Immature natural killer cell (primary cell): ENCODE measurements around the gene FAM221A. TPM values are rescaled to one million over a fixed set of nuclear protein-coding genes. Genes with fewer than 3 reads are reported as not detected.
"Not testable (repeated sequence)": the region's sequence is repeated elsewhere in the genome, so short reads cannot be mapped to it uniquely, and the experiment has no call there.

Experiments
- DNase-seq, 3 donors: peaks; one replicate each; pipeline ENCODE4 v3.0.0; 2022; ENCODE audit warnings: mixed read lengths in 1 of 3
- H3K27ac Mint-ChIP-seq, 6 donors: one replicate each; pipeline ENCODE4 v1.8.0; 2020; ENCODE audit warnings: mixed read lengths in 6 of 6, mild to moderate bottlenecking in 5 of 6, inconsistent platforms in 4 of 6, moderate library complexity in 3 of 6
- H3K27me3 Mint-ChIP-seq, 3 donors: one replicate each; pipeline ENCODE4 v1.8.0; 2020 to 2021; ENCODE audit warnings: low read depth in 3 of 3, mild to moderate bottlenecking in 3 of 3, mixed read lengths in 3 of 3, moderate library complexity in 3 of 3, inconsistent platforms in 1 of 3
- H3K36me3 Mint-ChIP-seq, 3 donors: one replicate each; pipeline ENCODE4 v1.8.0; 2020; ENCODE audit warnings: mixed read lengths in 3 of 3, inconsistent platforms in 2 of 3, mild to moderate bottlenecking in 2 of 3
- H3K4me1 Mint-ChIP-seq, 2 donors: one replicate each; pipeline ENCODE4 v1.8.0; 2020; ENCODE audit warnings: inconsistent platforms in 2 of 2, mild to moderate bottlenecking in 2 of 2, mixed read lengths in 2 of 2, moderate library complexity in 1 of 2
- H3K4me3 Mint-ChIP-seq, 5 donors: one replicate each; pipeline ENCODE4 v1.8.0; 2020; ENCODE audit warnings: mild to moderate bottlenecking in 5 of 5, mixed read lengths in 5 of 5, inconsistent platforms in 3 of 5, moderate library complexity in 3 of 5
- H3K9me3 Mint-ChIP-seq, 6 donors: one replicate each; pipeline ENCODE4 v1.8.0; 2020; ENCODE audit warnings: mild to moderate bottlenecking in 6 of 6, mixed read lengths in 6 of 6, inconsistent platforms in 4 of 6, moderate library complexity in 3 of 6
- polyA plus RNA-seq, 3 donors: library from polyadenylated mRNA; unstranded; fragments of 300-500 nt; fragmentation: Illumina TruSeq; gene quantifications; one replicate each; pipeline ENCODE4 v1.2.3, GENCODE V29; 2021

The FAM221A gene
- polyA plus RNA-seq, 3 donors from 2014 or later: 1.8 to 5.8 (median 2.8) TPM

DNA sequence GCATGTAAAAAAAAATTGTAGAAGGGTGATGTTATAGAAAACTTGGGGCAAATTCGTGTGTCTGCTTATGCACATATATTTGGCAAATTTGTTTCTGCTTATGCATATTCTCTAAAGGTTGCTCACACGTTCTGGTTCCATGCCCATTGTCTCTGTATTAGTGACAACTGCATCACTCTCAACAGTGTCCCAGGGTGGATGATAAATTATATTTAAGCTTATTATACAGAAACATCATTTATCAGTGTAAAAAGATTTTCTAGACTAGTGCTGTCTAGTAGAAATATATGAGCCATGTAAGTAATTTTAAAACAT lies 34.1 kb downstream of the FAM221A start:
- no peak overlapping the region for H3K27ac Mint-ChIP-seq
- peaks cover 0 to 3% (median 1%) of the 10 kb centered on the region in 3 donors for H3K27me3 Mint-ChIP-seq
- H3K36me3 Mint-ChIP-seq: peaks cover 0 to 4% (median 0%) of the 10 kb centered on the region in 3 donors
- DNase-seq: no peak
- no peaks in the 10 kb centered on the region for H3K4me1 Mint-ChIP-seq
- H3K4me3 Mint-ChIP-seq: no peak overlapping the region
- no peaks in the 10 kb centered on the region for H3K9me3 Mint-ChIP-seq

DNA sequence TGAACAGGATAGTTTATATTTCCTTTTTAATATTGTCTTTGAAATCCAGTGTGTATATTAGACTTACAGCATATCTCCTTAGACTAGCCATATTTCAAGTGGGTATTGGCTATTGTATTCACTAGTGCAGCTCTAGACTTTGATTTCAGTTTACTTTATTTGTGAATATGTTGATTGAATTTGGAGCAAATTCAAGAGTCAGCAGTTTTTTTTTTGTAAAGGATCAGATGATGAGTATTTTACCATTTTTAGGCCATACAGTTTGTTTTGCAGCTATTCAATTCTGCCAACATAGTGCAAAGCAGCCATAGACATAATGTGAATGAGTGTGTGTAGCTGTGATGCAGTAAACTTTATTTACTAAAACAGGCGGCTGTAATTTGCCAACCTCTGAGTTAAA lies 34.6 kb downstream of the FAM221A start:
- Mint-ChIP-seq H3K36me3 (no peaks in the 10 kb centered on the region), H3K4me1 (no peaks in the 10 kb centered on the region), H3K4me3 (no peak overlapping the region), H3K9me3 (no peaks in the 10 kb centered on the region), H3K27ac (no peak overlapping the region), H3K27me3 (peaks cover 0 to 3% (median 1%) of the 10 kb centered on the region in 3 donors)
- no peak for DNase-seq

DNA sequence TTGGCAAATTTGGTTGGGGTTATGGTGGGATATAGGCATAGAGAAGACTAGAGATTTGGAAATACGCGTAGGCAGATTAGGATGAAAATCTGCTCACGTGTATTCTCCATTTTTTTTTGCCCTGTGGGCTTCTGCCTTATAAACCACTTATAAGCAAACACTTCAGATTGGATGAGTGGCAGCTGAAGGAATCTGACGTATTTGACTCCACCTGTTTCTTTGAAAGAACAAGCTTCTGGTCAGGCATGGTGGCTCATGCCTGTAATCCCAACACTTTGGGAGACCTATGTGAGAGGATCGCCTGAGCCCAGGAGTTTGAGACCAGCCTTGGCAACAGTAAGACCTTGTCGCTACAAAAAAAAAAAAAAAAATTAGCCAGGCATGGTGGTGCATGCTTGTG lies 35.1 kb downstream of the FAM221A start:
- Mint-ChIP-seq H3K36me3 (no peaks in the 10 kb centered on the region), H3K27ac (no peak overlapping the region), H3K4me3 (no peak overlapping the region), H3K4me1 (no peaks in the 10 kb centered on the region), H3K9me3 (no peaks in the 10 kb centered on the region), H3K27me3 (peaks cover 0 to 3% (median 1%) of the 10 kb centered on the region in 3 donors)
- no peak for DNase-seq

DNA sequence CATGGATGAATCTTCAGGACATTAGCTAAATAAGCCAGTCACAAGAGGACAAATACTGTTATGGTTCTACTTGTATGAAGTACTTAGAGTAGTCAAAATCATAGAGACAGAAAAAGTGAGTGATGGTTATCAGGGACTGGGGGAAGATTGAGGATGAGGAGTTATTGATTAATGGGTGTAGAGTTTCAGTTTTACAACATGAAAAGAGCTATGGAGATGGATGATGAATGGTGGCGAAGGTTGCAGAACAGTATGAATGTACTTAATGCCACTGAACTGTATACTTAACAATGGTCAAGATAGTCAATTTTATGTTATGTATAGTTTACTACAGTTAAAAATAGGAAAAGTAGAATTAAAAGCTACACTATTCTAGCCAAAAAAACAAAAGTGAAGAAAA lies 37.8 kb downstream of the FAM221A start:
- Mint-ChIP-seq H3K36me3 (no peaks in the 10 kb centered on the region), H3K4me3 (no peak overlapping the region), H3K4me1 (no peaks in the 10 kb centered on the region), H3K9me3 (no peaks in the 10 kb centered on the region), H3K27ac (no peak overlapping the region), H3K27me3 (no peaks in the 10 kb centered on the region)
- no peak for DNase-seq

DNA sequence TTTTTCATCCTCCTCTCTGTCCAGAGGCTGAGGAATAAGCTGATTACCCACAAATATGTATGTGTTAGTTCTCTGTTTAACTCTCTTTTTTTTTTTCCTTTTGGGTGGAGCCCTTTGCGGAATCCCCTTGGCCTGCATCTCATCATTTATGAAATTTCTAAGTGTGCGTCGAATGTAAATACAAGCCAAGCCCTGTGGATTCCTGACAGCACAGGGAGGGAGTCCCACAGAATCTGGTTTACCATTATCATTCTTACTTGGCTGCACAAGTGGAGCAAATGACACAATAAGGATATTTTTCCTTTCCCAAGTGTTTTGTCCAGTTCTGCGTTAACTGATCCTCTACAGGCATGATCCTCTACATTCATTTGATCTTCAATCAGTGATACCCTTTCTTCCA lies 41.5 kb downstream of the FAM221A start:
- Mint-ChIP-seq H3K4me1 (no peaks in the 10 kb centered on the region), H3K36me3 (no peaks in the 10 kb centered on the region), H3K27me3 (no peaks in the 10 kb centered on the region), H3K27ac (no peak overlapping the region), H3K9me3 (no peaks in the 10 kb centered on the region), H3K4me3 (no peak overlapping the region)
- no peak for DNase-seq

DNA sequence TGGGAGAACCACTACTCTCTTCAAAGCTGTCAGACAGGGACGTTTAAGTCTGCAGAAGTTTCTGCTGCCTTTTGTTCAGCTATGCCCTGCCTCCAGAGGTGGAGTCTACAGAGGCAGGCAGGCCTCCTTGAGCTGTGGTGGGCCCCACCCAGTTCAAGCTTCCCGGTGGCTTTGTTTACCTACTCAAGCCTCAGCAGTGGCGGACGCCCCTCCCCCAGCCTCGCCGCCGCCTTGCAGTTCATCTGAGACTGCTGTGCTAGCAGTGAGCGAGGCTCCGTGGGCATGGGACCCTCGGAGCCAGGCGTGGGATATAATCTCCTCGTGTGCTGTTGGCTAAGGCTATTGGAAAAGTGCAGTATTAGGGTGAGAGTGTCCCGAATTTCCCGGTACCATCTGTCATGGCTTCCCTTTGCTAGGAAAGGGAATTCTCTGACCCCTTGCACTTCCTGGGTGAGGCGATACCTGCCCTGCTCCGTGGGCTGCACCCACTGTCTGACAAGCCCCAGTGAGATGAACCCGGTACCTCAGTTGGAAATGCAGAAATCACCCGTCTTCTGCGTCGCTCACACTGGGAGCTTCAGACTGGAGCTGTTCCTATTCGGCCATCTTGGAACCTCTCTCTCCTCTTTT lies 42.7 kb downstream of the FAM221A start:
- not testable (repeated sequence) for H3K4me3 Mint-ChIP-seq, DNase-seq

DNA sequence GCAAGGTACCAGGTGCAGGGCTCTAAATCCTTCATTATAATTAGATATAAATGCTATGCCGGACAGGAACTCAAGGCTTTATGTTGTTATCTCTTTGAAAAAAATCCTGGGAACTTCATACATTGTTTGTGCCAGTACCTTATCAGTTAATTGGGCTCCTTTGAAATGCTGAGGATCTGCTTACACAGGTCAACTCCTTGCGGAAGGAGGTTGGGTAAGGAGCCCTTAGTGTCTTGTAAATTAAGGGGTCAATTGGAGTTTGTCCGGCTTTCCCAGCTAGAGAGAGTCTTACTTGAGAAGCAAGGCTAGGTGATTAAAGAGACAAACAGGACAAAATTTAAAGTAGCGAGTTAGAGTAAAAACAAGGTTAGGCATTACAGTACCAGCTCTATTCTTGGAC lies 44.1 kb downstream of the FAM221A start:
- not testable (repeated sequence) for H3K9me3 Mint-ChIP-seq, H3K4me1 Mint-ChIP-seq, H3K27me3 Mint-ChIP-seq, H3K27ac Mint-ChIP-seq, H3K4me3 Mint-ChIP-seq, DNase-seq, H3K36me3 Mint-ChIP-seq

More for the DNA sequence above, 42.7 kb downstream of the FAM221A start:
- not testable (repeated sequence) for H3K9me3 Mint-ChIP-seq, H3K27me3 Mint-ChIP-seq, H3K36me3 Mint-ChIP-seq, H3K4me1 Mint-ChIP-seq, H3K27ac Mint-ChIP-seq

DNA sequence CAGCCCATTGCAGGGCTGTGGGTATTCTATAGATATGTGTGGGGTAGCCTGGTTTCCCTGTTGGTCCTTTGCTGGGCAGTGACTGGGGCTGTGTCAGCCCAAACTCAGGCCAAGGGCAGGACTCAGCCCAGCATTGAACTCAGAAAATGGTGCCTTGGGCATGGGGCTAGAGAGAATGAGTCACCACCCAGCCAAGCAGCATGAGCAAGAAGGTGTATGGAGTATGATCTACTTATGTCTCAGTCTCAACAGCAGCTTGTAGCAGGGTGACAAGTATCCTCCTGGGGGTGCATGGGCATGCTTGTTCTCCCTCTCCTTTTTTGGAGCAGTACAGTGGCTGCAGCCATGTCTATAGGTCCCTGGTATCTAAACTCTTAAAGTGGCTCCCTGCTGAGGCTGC lies 62.1 kb downstream of the FAM221A start:
- peaks cover 0 to 5% (median 2%) of the 10 kb centered on the region in 3 donors for H3K27me3 Mint-ChIP-seq

DNA sequence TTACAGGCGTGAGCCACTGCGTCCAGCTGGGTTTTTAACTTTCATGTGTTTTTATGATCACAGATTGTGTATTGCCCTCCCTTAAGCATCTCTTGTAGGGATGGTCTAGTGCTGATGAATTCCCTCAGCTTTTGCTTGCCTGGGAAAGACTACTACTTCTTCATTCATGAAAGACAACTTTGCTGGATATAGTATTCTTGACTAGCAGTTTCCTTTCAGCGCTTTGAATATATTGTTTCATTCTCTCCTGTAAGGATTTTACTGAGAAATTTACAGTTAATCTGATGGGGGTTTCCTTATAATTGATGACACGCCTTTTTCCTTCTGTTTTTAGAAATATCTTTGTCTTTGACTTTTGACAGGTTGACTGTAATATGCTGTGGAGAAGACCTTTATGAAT lies 63.2 kb downstream of the FAM221A start:
- H3K27me3 Mint-ChIP-seq: peaks cover 0 to 5% (median 2%) of the 10 kb centered on the region in 3 donors
- no peak for DNase-seq
- H3K4me3 Mint-ChIP-seq: no peak overlapping the region
- H3K36me3 Mint-ChIP-seq: peaks cover 17 to 27% (median 20%) of the 10 kb centered on the region in 3 donors
- no peak overlapping the region for H3K27ac Mint-ChIP-seq
- H3K4me1 Mint-ChIP-seq: no peaks in the 10 kb centered on the region
- H3K9me3 Mint-ChIP-seq: peaks cover 12 to 35% (median 21%) of the 10 kb centered on the region in 6 donors

More for the DNA sequence above, 62.1 kb downstream of the FAM221A start:
- H3K4me3 Mint-ChIP-seq: no peak overlapping the region
- peaks cover 18 to 24% (median 20%) of the 10 kb centered on the region in 3 donors for H3K36me3 Mint-ChIP-seq
- H3K4me1 Mint-ChIP-seq: no peaks in the 10 kb centered on the region
- peaks cover 12 to 35% (median 21%) of the 10 kb centered on the region in 6 donors for H3K9me3 Mint-ChIP-seq
- no peak for DNase-seq
- no peak overlapping the region for H3K27ac Mint-ChIP-seq

DNA sequence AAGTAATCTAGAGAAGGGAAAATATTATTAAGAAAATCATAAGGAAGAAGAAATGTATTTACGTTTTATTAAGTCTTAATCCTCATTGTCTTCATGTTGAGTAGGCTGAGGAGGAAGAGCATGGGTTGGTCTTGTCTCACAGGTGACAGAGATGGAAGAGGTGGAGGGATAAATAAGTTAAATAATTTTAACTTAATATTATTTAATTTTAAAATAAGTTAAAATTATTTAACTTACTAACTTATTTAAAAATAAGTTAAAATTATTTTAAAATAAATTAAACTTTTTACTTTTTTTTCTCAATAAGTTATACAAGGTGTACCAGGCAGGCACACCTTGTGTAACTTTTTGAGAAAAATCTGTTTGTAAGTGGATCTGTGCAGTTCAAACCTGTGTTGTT lies 66.6 kb downstream of the FAM221A start:
- Mint-ChIP-seq H3K4me1 (no peaks in the 10 kb centered on the region), H3K27me3 (peaks cover 0 to 2% (median 2%) of the 10 kb centered on the region in 3 donors), H3K27ac (no peak overlapping the region), H3K9me3 (peaks cover 12 to 35% (median 21%) of the 10 kb centered on the region in 6 donors), H3K36me3 (peaks cover 12 to 31% (median 20%) of the 10 kb centered on the region in 3 donors), H3K4me3 (no peak overlapping the region)
- DNase-seq: no peak

DNA sequence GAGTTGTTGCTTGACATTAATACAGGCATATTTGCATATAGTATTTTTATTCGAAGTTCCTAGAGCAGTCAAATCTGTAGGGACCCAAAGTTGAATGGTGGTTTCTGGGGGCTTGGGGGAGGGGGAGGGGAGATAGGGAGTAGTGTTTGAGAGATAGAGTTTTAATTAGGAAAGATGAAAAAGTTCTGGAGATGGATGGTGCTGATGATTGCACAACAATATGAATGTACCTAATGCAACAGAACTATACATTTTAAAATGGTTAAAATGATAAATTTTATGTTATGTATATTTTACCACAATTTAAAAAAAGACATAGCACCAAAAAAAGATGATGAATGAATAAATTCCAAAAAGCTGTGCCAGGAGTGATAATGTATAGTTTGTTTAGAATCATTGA lies 71.9 kb downstream of the FAM221A start:
- H3K9me3 Mint-ChIP-seq: peaks cover 0 to 5% (median 0%) of the 10 kb centered on the region in 6 donors
- no peak overlapping the region for H3K27ac Mint-ChIP-seq
- H3K27me3 Mint-ChIP-seq: peaks cover 2 to 5% (median 3%) of the 10 kb centered on the region in 3 donors
- no peak for DNase-seq
- no peak overlapping the region for H3K4me3 Mint-ChIP-seq
- peaks cover 10 to 32% (median 24%) of the 10 kb centered on the region in 3 donors for H3K36me3 Mint-ChIP-seq
- no peaks in the 10 kb centered on the region for H3K4me1 Mint-ChIP-seq

Other genes starting within 250 kb of the FAM221A start
- under 1 TPM in 1 of 3 donors, not detected in 2; 0.76 TPM for gene IGF2BP3, start 209.7 kb upstream of the FAM221A start, polyA plus RNA-seq
- gene TRA2A, start 148.2 kb upstream of the FAM221A start, polyA plus RNA-seq: 10 to 100 TPM; 34.8 to 44.0 (median 40.6) TPM
- 10 to 100 TPM; 13.8 to 23.7 (median 14.9) TPM for gene CCDC126, start 82.8 kb upstream of the FAM221A start, polyA plus RNA-seq
- gene STK31, start 30.0 kb downstream of the FAM221A start, polyA plus RNA-seq: not detected